Measurements from ENCODE around the gene RFC2.

The RFC2 gene

DNA sequence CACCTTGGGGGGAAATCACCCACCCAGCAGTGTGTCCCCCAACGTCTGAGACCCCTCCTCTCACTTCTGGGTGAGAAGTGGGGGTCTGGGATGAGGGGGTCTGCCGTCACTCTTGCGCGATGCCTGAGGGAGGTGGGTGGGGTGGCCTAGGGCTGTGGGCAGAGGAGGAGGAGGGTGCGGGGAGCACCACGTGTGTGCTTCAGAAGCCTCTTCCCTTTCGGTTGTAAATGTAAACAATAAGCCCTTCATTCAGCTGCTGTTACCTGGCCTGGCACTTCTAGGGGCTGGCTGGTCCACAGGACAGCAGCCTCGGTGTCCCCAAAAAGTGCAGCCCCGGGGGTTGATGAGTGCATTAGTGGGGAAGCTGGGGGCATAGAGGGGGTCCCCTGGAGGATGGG, 36.4 kb upstream of the RFC2 start:
- TF ChIP-seq, protein P1, sequence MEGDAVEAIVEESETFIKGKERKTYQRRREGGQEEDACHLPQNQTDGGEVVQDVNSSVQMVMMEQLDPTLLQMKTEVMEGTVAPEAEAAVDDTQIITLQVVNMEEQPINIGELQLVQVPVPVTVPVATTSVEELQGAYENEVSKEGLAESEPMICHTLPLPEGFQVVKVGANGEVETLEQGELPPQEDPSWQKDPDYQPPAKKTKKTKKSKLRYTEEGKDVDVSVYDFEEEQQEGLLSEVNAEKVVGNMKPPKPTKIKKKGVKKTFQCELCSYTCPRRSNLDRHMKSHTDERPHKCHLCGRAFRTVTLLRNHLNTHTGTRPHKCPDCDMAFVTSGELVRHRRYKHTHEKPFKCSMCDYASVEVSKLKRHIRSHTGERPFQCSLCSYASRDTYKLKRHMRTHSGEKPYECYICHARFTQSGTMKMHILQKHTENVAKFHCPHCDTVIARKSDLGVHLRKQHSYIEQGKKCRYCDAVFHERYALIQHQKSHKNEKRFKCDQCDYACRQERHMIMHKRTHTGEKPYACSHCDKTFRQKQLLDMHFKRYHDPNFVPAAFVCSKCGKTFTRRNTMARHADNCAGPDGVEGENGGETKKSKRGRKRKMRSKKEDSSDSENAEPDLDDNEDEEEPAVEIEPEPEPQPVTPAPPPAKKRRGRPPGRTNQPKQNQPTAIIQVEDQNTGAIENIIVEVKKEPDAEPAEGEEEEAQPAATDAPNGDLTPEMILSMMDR (IDR thresholded peaks at IDR 0.05), result no peak
- H3K9me3 ChIP-seq, result no peaks in the 10 kb centered on the region
- H3K27ac ChIP-seq, result peak overlapping the region; percentile 75 to 81
- H3K27me3 ChIP-seq, result no peaks in the 10 kb centered on the region
- intact Hi-C loops (cut with DNase I; ENCODE audit: low total_unique reads), result no loop called here
- DNase-seq, result no peak
- no peaks in the 10 kb centered on the region for H3K36me3 ChIP-seq
- peak overlapping the region; percentile 64 to 93 for H3K4me3 ChIP-seq
- H3K4me1 ChIP-seq, result peaks cover 0 to 46% (median 30%) of the 10 kb centered on the region in 4 donors

DNA sequence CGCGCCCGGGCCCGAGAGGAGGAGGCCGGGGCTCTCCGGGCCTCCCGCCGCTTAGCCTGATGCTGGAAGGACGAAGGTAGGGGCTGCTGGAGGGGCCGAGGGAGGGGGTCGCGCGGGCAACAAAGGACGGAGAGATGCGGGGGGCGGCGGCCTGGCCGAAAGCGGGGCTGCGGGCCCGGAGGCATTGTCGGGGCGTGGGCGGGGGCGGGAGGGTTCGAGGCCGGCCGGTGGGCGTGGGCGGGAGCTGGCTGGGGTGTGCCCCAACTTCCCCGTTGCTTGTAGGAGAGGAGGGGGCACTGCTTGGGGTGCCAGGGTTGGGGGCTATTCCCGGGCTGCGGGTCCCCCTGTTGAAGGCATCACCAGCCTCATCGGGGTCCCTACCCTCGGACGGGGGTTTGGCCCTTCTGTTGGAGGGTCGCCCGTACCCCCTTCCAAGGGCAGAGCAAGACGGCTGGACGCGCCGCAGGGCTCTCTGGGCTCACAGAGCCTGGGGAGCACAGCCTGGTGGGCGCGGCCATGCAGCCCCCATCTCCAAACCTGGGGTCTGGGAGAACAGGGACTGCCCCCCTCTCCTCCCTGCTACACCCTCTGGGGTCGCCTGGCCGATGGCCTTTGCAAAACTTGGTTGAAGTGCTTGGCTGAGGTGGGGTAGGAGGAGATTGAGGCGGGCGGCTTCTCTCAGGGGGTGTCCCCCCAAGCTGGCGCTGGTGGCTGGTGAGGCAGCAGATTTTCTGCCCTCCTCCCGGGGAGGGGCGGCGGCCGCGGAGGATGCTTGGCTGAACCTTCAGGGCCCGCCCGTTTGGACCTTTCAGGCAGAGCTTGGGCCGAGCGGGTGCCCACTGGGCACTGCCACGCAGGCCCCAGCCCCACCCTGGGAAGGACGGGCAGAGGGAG, 35.7 kb upstream of the RFC2 start:
- Histone ChIP-seq H3K4me3 (peak overlapping the region; percentile 64 to 93), H3K36me3 (no peaks in the 10 kb centered on the region), H3K4me1 (peaks cover 0 to 46% (median 29%) of the 10 kb centered on the region in 4 donors), H3K9me3 (no peaks in the 10 kb centered on the region), H3K27me3 (no peaks in the 10 kb centered on the region), H3K27ac (peak overlapping the region; percentile 75 to 81)
- intact Hi-C loops (cut with DNase I; ENCODE audit: low total_unique reads), result no loop called here
- TF ChIP-seq, protein P1 (IDR thresholded peaks at IDR 0.05), result no peak
- DNase-seq, result peak; percentile 59 to 85

DNA sequence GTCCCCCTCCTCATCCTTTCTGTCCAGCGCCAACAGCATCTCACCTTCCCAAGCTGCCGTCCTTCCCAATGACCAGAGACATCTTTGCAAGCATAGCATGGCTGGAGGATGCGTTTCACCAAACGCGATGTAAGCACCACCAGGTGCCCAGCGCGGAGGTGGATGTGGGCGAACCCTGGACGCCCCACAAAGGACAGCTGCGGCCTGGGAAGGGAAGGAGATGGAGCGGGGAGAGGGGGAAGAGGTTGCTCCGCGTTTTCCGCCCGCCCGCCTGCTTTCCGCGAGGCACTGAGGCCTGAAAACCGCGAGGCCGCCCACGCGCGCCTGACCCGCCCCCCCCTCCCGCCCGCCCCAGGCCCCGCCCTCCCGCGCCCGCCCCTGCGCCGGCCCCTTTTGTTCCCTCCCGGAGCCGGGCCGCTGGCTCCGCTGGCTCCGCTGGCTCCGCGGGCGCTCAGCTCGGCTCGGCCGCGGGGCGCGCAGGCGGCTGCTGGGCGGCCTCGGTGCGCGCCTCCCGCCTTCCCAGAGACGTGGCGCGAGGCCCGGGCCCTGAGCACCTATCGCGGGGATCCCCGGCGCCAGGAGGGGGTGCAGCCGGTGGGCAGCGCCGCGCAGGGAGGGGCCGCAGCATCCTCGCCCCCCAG, 34.9 kb upstream of the RFC2 start, which contains the start of gene CLIP2:
Gene CLIP2 (plus strand): TSS at position 390 of the 641 bp plus-strand sequence. CDS start 28,140 bp downstream, outside the sequence.
- H3K4me1 ChIP-seq, result peaks cover 0 to 39% (median 22%) of the 10 kb centered on the region in 4 donors
- H3K27ac ChIP-seq, result peak within 1 kb of the TSS; percentile 75 to 81
- H3K27me3 ChIP-seq, result no peaks in the 10 kb centered on the region
- DNase-seq, result peak; percentile 63 to 90
- H3K4me3 ChIP-seq, result peak within 1 kb of the TSS; percentile 64 to 93
- no peaks in the 10 kb centered on the region for H3K9me3 ChIP-seq
- no peaks in the 10 kb centered on the region for H3K36me3 ChIP-seq
- intact Hi-C loops (cut with DNase I; ENCODE audit: low total_unique reads), result no loop called here
- TF ChIP-seq, protein P1 (IDR thresholded peaks at IDR 0.05), result no peak

DNA sequence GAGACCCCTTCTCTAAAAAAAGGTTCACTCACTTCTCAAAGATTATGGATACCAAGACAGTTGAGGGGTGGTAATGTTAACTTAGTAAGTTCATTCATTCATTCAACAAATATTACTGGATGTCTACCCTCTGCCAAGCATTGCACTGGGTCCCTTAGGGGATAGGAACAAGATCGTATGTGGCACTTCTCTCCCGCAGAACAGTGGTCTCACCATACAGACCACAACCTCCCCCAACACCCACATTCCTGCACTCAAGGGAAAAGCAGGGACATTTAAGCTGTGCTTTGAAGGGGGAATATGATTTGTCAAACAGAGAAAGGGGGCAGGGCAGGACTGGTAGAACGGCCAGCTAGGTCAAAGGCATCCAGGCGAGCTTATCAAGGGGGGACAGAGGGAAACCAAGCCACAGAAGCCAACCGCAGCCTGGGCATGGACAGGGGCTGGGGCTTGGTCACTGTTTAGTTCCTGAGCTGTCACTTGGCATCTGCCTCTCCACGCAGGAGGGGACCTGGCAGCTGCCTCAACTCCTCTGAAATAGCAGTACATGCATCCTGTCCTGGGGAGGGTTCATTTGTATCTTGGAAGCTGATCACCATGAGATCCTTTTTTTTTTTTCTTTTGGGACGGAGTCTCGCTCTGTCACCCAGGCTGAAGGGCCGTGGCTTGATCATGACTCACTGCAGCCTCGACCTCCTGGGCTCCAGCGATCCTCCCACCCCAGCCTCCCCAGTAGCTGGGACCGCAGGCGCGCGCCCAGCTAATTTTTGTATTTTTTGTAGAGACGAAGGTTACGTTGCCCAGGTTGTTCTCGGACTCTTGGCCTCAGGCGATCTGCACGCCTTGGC, 34.1 kb upstream of the RFC2 start:
- no peaks in the 10 kb centered on the region for H3K9me3 ChIP-seq
- H3K27ac ChIP-seq, result peak overlapping the region; percentile 63 to 75
- TF ChIP-seq, protein P1 (IDR thresholded peaks at IDR 0.05), result no peak
- H3K4me3 ChIP-seq, result peak overlapping the region; percentile 64 to 93
- intact Hi-C loops (cut with DNase I; ENCODE audit: low total_unique reads), result no loop called here
- no peak for DNase-seq
- no peaks in the 10 kb centered on the region for H3K36me3 ChIP-seq
- H3K27me3 ChIP-seq, result no peaks in the 10 kb centered on the region
- H3K4me1 ChIP-seq, result peaks cover 0 to 31% (median 19%) of the 10 kb centered on the region in 4 donors

DNA sequence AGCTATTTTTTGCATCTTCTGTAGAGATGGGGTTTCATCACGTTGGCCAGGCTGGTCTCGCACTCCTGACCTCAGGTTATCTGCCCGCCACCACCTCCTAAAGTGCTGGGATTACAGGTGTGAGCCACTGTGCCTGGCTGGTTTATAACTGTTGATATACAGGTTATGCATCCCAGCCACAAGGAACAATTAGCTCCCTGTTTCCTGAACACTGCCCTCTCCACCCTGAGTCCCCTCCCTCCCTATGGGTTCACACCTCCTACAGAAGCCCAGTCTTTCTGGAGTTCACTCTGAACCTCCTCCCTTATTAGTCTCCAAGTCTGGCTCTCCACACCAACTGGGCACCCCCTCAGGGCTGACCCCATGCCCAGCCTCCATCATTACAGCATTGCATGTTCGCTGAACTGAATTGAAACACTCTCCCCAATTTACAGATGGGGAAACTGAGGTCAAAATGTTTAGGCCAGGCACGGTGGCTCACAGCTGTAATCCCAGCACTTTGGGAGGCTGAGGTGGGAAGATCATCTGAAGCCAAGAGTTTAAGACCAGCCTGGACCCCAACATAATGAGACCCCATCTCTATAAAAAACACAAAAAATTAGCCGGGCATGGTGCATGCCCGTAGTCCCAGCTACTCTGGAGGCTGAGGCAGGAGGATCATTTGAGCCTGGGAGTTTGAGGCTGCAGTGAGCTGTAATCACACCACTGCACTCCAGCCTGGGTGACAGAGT, 33.3 kb upstream of the RFC2 start:
- no peak for DNase-seq
- Histone ChIP-seq H3K4me3 (no peak overlapping the region), H3K36me3 (no peaks in the 10 kb centered on the region), H3K27ac (no peak overlapping the region), H3K9me3 (no peaks in the 10 kb centered on the region), H3K27me3 (no peaks in the 10 kb centered on the region), H3K4me1 (peaks cover 0 to 31% (median 19%) of the 10 kb centered on the region in 4 donors)
- TF ChIP-seq, protein P1 (IDR thresholded peaks at IDR 0.05), result no peak
- intact Hi-C loops (cut with DNase I; ENCODE audit: low total_unique reads), result no loop called here
